ENCODE results near the gene ADD1. TPM values are rescaled to one million over a fixed set of nuclear protein-coding genes. Genes with fewer than 3 reads are reported as not detected.

Gene ADD1
- total RNA-seq, 5 donors from 2014 or later (not counting 1 experiment from before 2014, with no cell fraction given) = 241 to 274 (median 256) TPM

- Histone ChIP-seq H3K4me3 (ENCODE audit: control insufficient read depth in 1 of 2, extremely low read depth in 1 of 2, low read length in 1 of 2) (no peak overlapping the region), H3K27ac (ENCODE audit: low read length) (no peak overlapping the region), H3K27me3 (replicated peaks in 1 of 2; ENCODE audit: control insufficient read depth in 2 of 2, extremely low read depth in 1 of 2, insufficient read depth in 2 of 2, low read length in 1 of 2) (no peaks in the 10 kb centered on the region), H3K9me3 (no peaks in the 10 kb centered on the region), H3K36me3 (ENCODE audit: control insufficient read depth in 2 of 2, extremely low read depth in 1 of 2, insufficient read depth in 1 of 2, low read length in 1 of 2) (peaks cover 4 to 12% of the 10 kb centered on the region in 2 donors), H3K4me1 (ENCODE audit: control insufficient read depth in 1 of 2, extremely low read depth in 1 of 2, insufficient read depth in 2 of 2, low read length in 2 of 2) (peaks cover 33 to 34% of the 10 kb centered on the region in 2 experiments)
- POLR2A ChIA-PET = no interaction called here
- CTCF ChIA-PET = interaction anchor here in 1 of 2 donors (0.6 kb wide), 1 partner anchor 378 kb away, joined by 3 read pairs; no protein-coding TSS in a partner anchor
- DNase-seq (no peak), ATAC-seq (replicated peaks in 1 of 4) (no peak)
- Mint-ChIP-seq H3K9me3 (no peaks in the 10 kb centered on the region), H3K36me3 (peaks cover 5% of the 10 kb centered on the region), H3K4me3 (no peak overlapping the region), H3K4me1 (peaks cover 85 to 90% (median 88%) of the 10 kb centered on the region in 3 donors), H3K27ac (no peak overlapping the region), H3K27me3 (no peaks in the 10 kb centered on the region)
Measured at GRCh38 chr4:2863649-2864048, 20.0 kb downstream of the ADD1 start.

DNA sequence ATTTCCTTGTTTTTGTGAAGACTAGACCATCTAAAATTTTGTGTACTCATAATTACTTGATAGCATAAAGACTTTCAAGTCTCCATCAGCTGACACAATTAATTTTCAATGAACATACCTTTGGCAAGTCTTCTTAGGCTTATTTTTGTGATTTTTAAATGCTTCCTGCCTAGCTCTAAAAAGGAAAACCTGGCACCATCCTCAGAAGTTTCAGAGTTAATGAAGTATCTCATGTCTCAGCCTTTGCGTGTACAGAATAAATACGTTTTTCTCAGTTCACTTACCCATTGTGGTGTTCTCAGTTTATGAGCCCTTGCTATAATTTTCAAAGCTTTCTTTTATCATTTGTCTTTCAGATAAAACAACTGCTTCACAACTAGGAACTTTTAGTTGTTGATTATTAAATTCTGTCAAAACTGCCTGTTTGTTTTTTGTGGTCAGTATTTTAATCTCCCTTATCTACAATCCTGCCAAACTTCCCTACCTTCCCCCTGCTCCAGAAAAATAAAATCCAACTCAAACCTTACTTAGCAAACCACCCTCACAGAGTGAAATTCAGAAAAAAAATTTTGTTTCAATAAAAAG, 21.6 kb downstream of the ADD1 start:
- Mint-ChIP-seq H3K9me3 (no peaks in the 10 kb centered on the region), H3K4me1 (peaks cover 84 to 91% (median 89%) of the 10 kb centered on the region in 3 donors), H3K27ac (peak overlapping the region in 1 of 2 donors; percentile 33), H3K27me3 (no peaks in the 10 kb centered on the region), H3K4me3 (peak overlapping the region in 1 of 3 donors; percentile 20), H3K36me3 (no peaks in the 10 kb centered on the region)
- CTCF ChIA-PET = no interaction called here
- Histone ChIP-seq H3K36me3 (ENCODE audit: control insufficient read depth in 2 of 2, extremely low read depth in 1 of 2, insufficient read depth in 1 of 2, low read length in 1 of 2) (peaks cover 4 to 9% of the 10 kb centered on the region in 2 donors), H3K27ac (ENCODE audit: low read length) (no peak overlapping the region), H3K27me3 (replicated peaks in 1 of 2; ENCODE audit: control insufficient read depth in 2 of 2, extremely low read depth in 1 of 2, insufficient read depth in 2 of 2, low read length in 1 of 2) (no peaks in the 10 kb centered on the region), H3K4me3 (ENCODE audit: control insufficient read depth in 1 of 2, extremely low read depth in 1 of 2, low read length in 1 of 2) (no peak overlapping the region), H3K4me1 (ENCODE audit: control insufficient read depth in 1 of 2, extremely low read depth in 1 of 2, insufficient read depth in 2 of 2, low read length in 2 of 2) (peaks cover 19 to 27% of the 10 kb centered on the region in 2 experiments), H3K9me3 (no peaks in the 10 kb centered on the region)
- WGBS (ENCODE audit: insufficient coverage) = no CpG with 5 or more reads among the region's 2 CpGs
- POLR2A ChIA-PET = no interaction called here
- DNase-seq (no peak), ATAC-seq (replicated peaks in 1 of 4) (no peak)

DNA sequence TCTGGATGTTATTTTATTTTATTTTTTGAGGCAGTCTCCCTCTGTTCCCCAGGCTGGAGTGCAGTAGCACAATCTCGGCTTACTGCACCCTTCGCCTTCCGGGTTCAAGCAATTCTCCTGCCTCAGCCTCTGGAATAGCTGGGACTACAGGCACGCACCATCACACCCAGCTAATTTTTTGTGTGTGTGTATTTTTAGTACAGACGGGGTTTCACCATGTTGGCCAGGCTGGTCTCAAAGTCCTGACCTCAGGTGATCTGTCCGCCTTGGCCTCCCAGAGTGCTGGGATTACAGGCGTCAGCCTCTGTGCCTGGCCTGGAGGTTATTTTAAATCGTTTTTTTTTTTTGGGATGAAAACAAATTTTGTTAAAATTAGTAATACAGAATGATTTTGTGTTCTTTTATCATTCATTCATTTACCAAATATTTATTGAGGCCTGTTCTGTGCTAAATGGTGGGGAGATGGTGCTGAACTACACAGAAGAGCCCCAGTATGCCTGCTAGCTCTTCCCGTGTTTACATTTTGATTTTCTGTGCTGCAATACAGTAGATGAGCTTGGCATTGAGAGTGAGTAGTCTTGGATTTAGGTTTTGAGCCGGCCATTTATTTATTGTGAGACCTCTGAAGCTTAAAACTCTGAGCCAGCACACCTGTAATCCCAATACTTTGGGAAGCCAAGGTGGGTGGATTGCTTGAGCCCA, 22.7 kb downstream of the ADD1 start:
- Mint-ChIP-seq H3K4me1 (peaks cover 81 to 91% (median 86%) of the 10 kb centered on the region in 3 donors), H3K9me3 (no peaks in the 10 kb centered on the region), H3K36me3 (no peaks in the 10 kb centered on the region), H3K27me3 (no peaks in the 10 kb centered on the region), H3K4me3 (no peak overlapping the region), H3K27ac (no peak overlapping the region)
- Histone ChIP-seq H3K27me3 (replicated peaks in 1 of 2; ENCODE audit: control insufficient read depth in 2 of 2, extremely low read depth in 1 of 2, insufficient read depth in 2 of 2, low read length in 1 of 2) (no peaks in the 10 kb centered on the region), H3K4me1 (ENCODE audit: control insufficient read depth in 1 of 2, extremely low read depth in 1 of 2, insufficient read depth in 2 of 2, low read length in 2 of 2) (peaks cover 14 to 21% of the 10 kb centered on the region in 2 experiments), H3K4me3 (ENCODE audit: control insufficient read depth in 1 of 2, extremely low read depth in 1 of 2, low read length in 1 of 2) (no peak overlapping the region), H3K9me3 (no peaks in the 10 kb centered on the region), H3K27ac (ENCODE audit: low read length) (no peak overlapping the region), H3K36me3 (ENCODE audit: control insufficient read depth in 2 of 2, extremely low read depth in 1 of 2, insufficient read depth in 1 of 2, low read length in 1 of 2) (peaks cover 4 to 9% of the 10 kb centered on the region in 2 donors)
- ChIA-PET CTCF (no interaction called here), POLR2A (no interaction called here)
- no peak for DNase-seq
- 94% methylated on average over 7 of the region's 10 CpGs for WGBS (ENCODE audit: insufficient coverage)
- ATAC-seq (replicated peaks in 1 of 4) = no peak

DNA sequence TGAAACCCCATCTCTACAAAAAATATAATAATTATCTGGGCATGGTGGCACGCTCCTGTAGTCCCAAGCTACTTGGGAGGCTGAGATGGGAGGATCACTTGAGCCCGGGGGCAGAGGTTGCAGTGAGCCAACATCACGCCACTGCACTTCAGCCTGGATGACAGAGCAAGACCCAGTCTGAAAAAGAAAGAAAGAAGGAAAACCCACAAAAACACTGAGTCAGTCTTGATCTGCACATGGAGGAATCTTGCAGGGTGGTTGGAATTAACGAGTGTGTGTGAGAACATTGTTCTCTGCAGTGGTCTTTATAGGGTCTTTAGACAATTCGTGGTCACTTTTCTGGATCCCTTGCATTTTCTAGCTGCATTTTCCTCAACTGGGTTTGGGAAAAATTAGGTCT, 23.2 kb downstream of the ADD1 start:
- no peak for ATAC-seq (replicated peaks in 1 of 4)
- H3K36me3 Mint-ChIP-seq = no peaks in the 10 kb centered on the region
- no peak overlapping the region for H3K4me3 Mint-ChIP-seq
- CTCF ChIA-PET = no interaction called here
- H3K4me1 Mint-ChIP-seq = peaks cover 81 to 91% (median 86%) of the 10 kb centered on the region in 3 donors
- H3K4me1 ChIP-seq (ENCODE audit: control insufficient read depth in 1 of 2, extremely low read depth in 1 of 2, insufficient read depth in 2 of 2, low read length in 2 of 2) = peaks cover 13 to 17% of the 10 kb centered on the region in 2 experiments
- H3K4me3 ChIP-seq (ENCODE audit: control insufficient read depth in 1 of 2, extremely low read depth in 1 of 2, low read length in 1 of 2) = no peak overlapping the region
- H3K27ac ChIP-seq (ENCODE audit: low read length) = no peak overlapping the region
- peaks cover 4 to 9% of the 10 kb centered on the region in 2 donors for H3K36me3 ChIP-seq (ENCODE audit: control insufficient read depth in 2 of 2, extremely low read depth in 1 of 2, insufficient read depth in 1 of 2, low read length in 1 of 2)
- no peaks in the 10 kb centered on the region for H3K27me3 ChIP-seq (replicated peaks in 1 of 2; ENCODE audit: control insufficient read depth in 2 of 2, extremely low read depth in 1 of 2, insufficient read depth in 2 of 2, low read length in 1 of 2)
- no peak overlapping the region for H3K27ac Mint-ChIP-seq
- POLR2A ChIA-PET = interaction anchor here in 1 of 2 donors (0.5 kb wide), 1 partner anchor 315 kb away, joined by 10 read pairs; no protein-coding TSS in a partner anchor
- 91% methylated on average over 4 of the region's 5 CpGs for WGBS (ENCODE audit: insufficient coverage)
- no peaks in the 10 kb centered on the region for H3K9me3 Mint-ChIP-seq
- no peak for DNase-seq
- no peaks in the 10 kb centered on the region for H3K27me3 Mint-ChIP-seq
- no peaks in the 10 kb centered on the region for H3K9me3 ChIP-seq

DNA sequence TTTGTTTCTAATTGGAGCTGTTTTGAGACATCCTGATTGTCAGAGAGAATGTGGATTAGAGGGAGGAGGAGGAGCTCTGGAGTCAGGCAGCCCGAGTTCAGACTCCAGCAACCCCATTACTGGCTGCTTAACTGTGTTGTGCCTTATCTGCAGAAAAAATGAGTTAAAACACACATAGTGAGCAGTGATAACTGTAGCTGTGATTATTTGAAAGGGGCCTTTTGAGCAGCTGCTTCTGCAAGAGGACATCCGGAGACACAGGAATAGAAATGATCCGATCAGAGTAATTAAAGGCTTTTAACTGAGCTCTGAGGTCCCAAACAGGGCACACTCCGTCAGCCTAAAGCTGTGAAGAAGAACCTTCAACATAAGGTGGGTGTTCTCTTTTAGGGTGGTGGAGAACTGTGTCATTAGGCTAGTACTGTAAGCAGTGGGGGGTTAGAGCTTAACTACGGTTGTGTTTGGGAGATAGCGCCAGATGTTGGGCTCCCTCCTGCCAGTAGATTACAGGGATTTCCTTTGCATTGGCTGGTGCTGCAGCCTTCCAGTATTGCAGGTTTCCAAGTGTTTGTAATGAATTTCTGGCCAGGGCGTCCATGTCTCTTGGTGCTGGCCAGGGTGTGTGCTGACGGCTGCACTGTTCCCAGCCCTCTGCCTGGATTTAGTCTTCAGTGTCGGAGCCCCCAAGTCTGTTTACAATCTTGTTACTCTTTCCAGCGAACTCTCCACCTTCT, 24.3 kb downstream of the ADD1 start:
- Mint-ChIP-seq H3K27me3 (no peaks in the 10 kb centered on the region), H3K27ac (peak overlapping the region in 1 of 2 donors; percentile 60)

GRCh38 chr4:2868877-2869487, 25.3 kb downstream of the ADD1 start:
- no peak overlapping the region for H3K4me3 Mint-ChIP-seq
- H3K9me3 ChIP-seq = no peaks in the 10 kb centered on the region
- no peak overlapping the region for H3K4me3 ChIP-seq (ENCODE audit: control insufficient read depth in 1 of 2, extremely low read depth in 1 of 2, low read length in 1 of 2)
- no peaks in the 10 kb centered on the region for H3K27me3 ChIP-seq (replicated peaks in 1 of 2; ENCODE audit: control insufficient read depth in 2 of 2, extremely low read depth in 1 of 2, insufficient read depth in 2 of 2, low read length in 1 of 2)
- H3K27ac Mint-ChIP-seq = peak overlapping the region in 1 of 2 donors; percentile 26
- H3K36me3 Mint-ChIP-seq = no peaks in the 10 kb centered on the region
- 88% methylated on average over 4 of the region's 12 CpGs for WGBS (ENCODE audit: insufficient coverage)
- DNase-seq = no peak
- peaks cover 11% of the 10 kb centered on the region in 2 experiments for H3K4me1 ChIP-seq (ENCODE audit: control insufficient read depth in 1 of 2, extremely low read depth in 1 of 2, insufficient read depth in 2 of 2, low read length in 2 of 2)
- no peaks in the 10 kb centered on the region for H3K9me3 Mint-ChIP-seq
- POLR2A ChIA-PET = no interaction called here
- ATAC-seq (replicated peaks in 1 of 4) = no peak
- CTCF ChIA-PET = no interaction called here
- H3K4me1 Mint-ChIP-seq = peaks cover 80 to 85% (median 82%) of the 10 kb centered on the region in 3 donors
- no peaks in the 10 kb centered on the region for H3K27me3 Mint-ChIP-seq
- H3K27ac ChIP-seq (ENCODE audit: low read length) = no peak overlapping the region
- H3K36me3 ChIP-seq (ENCODE audit: control insufficient read depth in 2 of 2, extremely low read depth in 1 of 2, insufficient read depth in 1 of 2, low read length in 1 of 2) = peaks cover 4 to 9% of the 10 kb centered on the region in 2 donors

More for the DNA sequence above, 24.3 kb downstream of the ADD1 start:
- ATAC-seq (replicated peaks in 1 of 4) (no peak), DNase-seq (no peak)
- H3K9me3 Mint-ChIP-seq = no peaks in the 10 kb centered on the region
- no peak overlapping the region for H3K4me3 Mint-ChIP-seq
- H3K4me3 ChIP-seq (ENCODE audit: control insufficient read depth in 1 of 2, extremely low read depth in 1 of 2, low read length in 1 of 2) = no peak overlapping the region
- no peaks in the 10 kb centered on the region for H3K9me3 ChIP-seq
- ChIA-PET POLR2A (interaction anchor here in 1 of 2 donors (0.5 kb wide), 1 partner anchor 316 kb away, joined by 10 read pairs; no protein-coding TSS in a partner anchor), CTCF (no interaction called here)
- peaks cover 4 to 9% of the 10 kb centered on the region in 2 donors for H3K36me3 ChIP-seq (ENCODE audit: control insufficient read depth in 2 of 2, extremely low read depth in 1 of 2, insufficient read depth in 1 of 2, low read length in 1 of 2)
- peaks cover 8 to 9% of the 10 kb centered on the region in 2 experiments for H3K4me1 ChIP-seq (ENCODE audit: control insufficient read depth in 1 of 2, extremely low read depth in 1 of 2, insufficient read depth in 2 of 2, low read length in 2 of 2)
- no peaks in the 10 kb centered on the region for H3K36me3 Mint-ChIP-seq
- H3K27ac ChIP-seq (ENCODE audit: low read length) = no peak overlapping the region
- no peaks in the 10 kb centered on the region for H3K27me3 ChIP-seq (replicated peaks in 1 of 2; ENCODE audit: control insufficient read depth in 2 of 2, extremely low read depth in 1 of 2, insufficient read depth in 2 of 2, low read length in 1 of 2)
- peaks cover 78 to 84% (median 83%) of the 10 kb centered on the region in 3 donors for H3K4me1 Mint-ChIP-seq
- 94% methylated on average over 7 of the region's 10 CpGs for WGBS (ENCODE audit: insufficient coverage)
